GM21360 (cell line): Measurements from ENCODE around the gene CDKAL1.
"Not testable (repeated sequence)": the region's sequence is repeated elsewhere in the genome, so short reads cannot be mapped to it uniquely, and the experiment has no call there.

Experiments
- ATAC-seq: cut with Tn5 transposase; IDR thresholded peaks from one replicate; pipeline ENCODE4 v1.9.1; 2021; ENCODE audit warnings: mild to moderate bottlenecking, moderate library complexity; ENCODE audit not compliant: unreplicated experiment

Gene CDKAL1

GRCh38 chr6:21049148-21049547 is 514.9 kb downstream of the CDKAL1 start:
- no peak for ATAC-seq

GRCh38 chr6:21049572-21049971 is 515.3 kb downstream of the CDKAL1 start:
- no peak for ATAC-seq

- ATAC-seq = no peak
Observed at GRCh38 chr6:21050935-21051334, 516.7 kb downstream of the CDKAL1 start.

- no peak for ATAC-seq
Observed at GRCh38 chr6:21051777-21052176, 517.5 kb downstream of the CDKAL1 start.

- ATAC-seq = no peak
Observed at GRCh38 chr6:21053612-21054011, 519.4 kb downstream of the CDKAL1 start.

DNA sequence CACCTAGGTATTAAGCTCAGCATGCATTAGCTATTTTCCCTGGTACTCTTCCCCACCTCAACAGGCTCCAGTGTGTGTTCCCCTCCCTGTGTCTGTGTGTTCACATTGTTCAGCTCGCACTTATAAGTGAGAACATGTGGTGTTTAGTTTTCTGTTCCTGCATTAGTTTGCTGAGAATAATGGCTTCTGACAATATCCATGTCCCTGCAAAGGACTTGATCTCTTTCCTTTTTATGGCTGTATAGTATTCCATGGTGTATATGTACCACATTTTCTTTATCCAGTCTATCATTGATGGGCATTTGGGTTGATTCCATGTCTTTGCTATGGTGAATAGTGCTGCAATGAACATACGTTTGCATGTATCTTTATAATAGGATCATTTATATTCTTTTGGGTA is 521.2 kb downstream of the CDKAL1 start:
- not testable (repeated sequence) for ATAC-seq

DNA sequence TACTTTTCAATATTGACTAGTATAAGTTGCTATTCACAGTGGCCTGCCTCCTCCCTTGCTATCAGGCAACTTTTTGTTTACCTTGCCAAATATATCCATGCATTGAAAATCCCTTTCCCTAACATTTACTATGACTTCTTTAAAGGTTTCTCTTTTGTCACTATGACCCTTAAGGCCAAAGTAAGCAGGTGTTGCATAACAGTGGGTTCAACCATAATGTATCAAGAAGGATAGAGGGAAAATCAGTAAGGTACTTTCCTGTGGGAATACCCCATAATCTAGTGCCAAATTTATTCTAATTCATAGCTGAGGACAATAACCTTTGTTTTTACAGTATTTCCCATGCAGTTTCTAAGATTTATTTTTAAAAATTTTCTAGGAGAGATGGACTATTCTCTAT is 527.6 kb downstream of the CDKAL1 start:
- ATAC-seq = no peak

DNA sequence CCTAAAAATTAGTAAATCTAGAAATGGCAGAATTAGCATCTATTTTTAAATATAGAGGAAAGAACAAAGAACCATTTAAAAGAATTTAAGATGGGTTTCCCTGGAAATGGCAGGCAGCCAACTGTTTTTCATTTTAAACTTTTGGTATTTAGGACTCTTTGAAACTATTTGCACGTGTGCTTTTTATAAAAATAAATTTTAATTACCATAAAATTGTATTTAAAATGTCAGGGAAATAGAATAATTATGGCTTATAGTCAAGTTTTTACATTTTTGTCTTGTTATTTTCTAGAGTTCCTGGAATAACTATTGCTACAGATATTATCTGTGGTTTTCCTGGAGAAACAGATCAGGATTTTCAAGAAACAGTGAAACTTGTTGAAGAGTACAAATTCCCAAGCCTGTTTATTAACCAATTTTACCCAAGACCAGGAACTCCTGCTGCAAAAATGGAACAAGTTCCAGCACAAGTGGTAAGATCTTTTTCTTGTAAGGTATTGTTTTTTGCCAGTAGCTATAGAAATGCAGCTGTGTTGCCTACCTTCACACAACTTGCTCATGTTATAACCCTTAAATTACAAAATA is 530.6 kb downstream of the CDKAL1 start:
- no peak for ATAC-seq

- no peak for ATAC-seq
Observed at GRCh38 chr6:21067521-21067920, 533.3 kb downstream of the CDKAL1 start.

GRCh38 chr6:21070620-21071019 is 536.4 kb downstream of the CDKAL1 start:
- no peak for ATAC-seq

- ATAC-seq = no peak
Observed at GRCh38 chr6:21071780-21072468, 537.7 kb downstream of the CDKAL1 start.

DNA sequence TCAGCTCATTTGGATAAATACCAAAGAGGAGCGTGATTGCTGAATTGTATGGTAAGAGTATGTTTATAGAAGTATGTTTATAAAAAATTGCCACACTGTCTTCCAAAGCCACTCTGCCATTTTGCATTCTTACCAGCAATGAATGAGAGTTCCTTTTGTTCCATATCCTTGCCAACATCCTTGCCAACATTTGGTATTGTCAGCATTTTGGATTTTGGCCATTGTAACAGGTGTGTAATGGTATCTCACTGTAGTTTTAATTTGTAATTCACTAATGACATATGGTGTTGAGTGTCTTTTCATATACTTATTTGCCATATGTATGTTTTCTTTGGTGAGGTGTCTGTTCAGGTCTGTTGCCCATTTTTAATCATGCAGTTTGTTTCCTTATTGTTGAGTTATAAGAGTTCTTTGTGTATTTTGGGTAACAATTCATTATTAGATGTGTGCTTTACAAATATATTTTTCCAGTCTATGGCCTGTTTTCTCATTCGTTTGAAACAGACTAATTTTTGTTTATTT is 539.1 kb downstream of the CDKAL1 start:
- no peak for ATAC-seq

- no peak for ATAC-seq
Observed at GRCh38 chr6:21074484-21074883, 540.2 kb downstream of the CDKAL1 start.

- no peak for ATAC-seq
Observed at GRCh38 chr6:21075986-21076385, 541.7 kb downstream of the CDKAL1 start.

DNA sequence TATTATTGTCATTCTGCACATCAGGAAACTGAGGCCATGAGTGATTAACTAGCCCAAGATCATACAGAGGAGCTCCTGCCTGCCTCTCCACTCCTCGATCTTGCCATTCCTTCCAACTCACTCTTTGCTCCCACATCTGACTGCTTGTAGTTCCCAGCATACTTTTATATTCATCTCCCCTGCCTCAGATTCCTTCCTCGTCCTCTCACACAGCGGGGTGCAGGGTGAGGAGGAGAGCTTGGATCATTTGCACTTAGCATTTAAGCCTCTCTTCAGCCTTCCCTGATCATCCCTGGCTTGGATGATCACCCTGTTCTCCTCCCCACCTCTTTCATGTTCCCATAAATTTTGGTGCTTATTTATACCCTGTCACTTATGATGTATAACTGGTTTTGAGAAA is 544.2 kb downstream of the CDKAL1 start:
- ATAC-seq = no peak

- ATAC-seq = no peak
Observed at GRCh38 chr6:21079468-21080048, 545.3 kb downstream of the CDKAL1 start.

DNA sequence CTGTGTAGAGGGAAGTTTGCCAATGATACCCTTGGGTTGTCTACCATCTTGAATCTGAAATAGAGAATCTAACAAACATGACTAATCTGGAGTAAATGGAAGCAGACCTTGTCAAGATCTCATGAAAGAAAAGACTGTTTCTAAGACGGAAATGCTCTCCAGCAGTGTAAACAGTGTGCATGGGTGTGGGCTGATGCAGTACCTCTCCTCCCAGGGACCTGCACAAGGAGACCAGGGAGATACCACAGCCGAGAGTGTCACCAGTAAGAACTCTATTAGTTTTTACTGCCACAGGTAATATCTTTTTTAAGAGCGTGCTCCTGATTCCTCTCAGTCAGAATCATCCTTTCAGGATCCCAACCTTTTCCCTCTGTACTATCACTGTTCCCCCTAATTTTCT is 546.0 kb downstream of the CDKAL1 start:
- ATAC-seq = no peak

- ATAC-seq = no peak
Observed at GRCh38 chr6:21082091-21082490, 547.8 kb downstream of the CDKAL1 start.

DNA sequence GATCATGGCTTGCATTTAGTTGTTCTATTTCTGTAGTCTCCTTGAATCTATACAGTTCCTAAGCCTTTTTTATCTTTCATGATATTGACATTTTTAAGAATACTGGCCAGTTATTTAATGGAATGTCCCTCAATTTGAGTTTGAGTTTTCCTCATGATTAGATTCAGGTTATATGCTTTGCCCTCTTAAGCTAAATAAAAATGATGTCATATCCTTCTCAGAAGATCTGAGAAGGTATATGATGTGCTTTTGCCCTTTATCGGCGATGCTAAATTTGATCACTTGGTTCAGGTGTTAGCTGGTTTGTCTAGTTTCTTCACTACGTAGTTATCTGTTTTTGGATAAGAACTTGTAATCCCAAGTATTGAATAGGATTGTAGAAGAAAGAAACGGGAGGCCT is 549.5 kb downstream of the CDKAL1 start:
- no peak for ATAC-seq

DNA sequence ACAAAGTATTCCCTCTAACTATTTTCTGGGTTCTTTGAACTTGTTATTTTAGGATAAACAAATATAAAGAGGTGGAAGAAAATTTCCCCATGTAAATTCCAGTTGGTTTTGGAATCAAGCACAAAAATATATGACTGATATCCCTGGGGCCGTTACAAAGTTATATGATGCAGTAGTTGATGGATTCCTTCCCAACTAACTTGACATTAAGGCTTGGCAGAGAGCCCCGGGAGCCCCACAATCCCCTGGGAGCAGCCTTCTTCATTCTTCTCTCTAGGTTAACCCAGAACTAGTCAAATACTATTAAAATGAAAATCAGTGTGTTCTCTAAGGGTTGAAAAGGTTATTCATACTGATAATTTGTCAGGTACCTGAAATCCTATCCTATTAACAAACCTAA is 550.4 kb downstream of the CDKAL1 start:
- ATAC-seq = no peak

DNA sequence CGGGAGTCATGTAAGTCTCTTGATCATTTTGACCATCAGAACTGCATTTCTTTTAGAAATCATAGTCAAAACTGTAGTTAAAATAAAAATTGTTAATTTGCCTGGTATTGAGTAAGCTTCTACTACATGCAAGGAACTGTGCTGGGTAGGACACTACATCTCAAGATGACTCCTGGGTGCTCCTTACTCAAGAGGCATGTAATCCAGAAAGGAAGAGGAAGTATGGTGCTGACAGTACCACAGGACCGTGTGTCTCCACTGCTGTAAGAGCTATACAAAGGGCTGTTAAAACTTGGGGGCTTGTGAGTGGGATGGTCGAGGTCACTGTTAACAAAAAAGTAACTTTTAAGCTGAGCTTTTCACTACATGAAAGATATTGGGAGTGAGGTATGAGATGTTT is 551.0 kb downstream of the CDKAL1 start:
- ATAC-seq = no peak

- no peak for ATAC-seq
Observed at GRCh38 chr6:21085643-21086042, 551.4 kb downstream of the CDKAL1 start.
